HEK293 (cell line): ENCODE results near the gene EXOSC5.

Source experiments
- BCL6B ChIP-seq: fragments of 450-650 bp; formaldehyde crosslinking; IDR thresholded peaks from 2 replicates; pipeline ENCODE4 v1.5.1; 2017; ENCODE audit warnings: missing biosample characterization, missing genetic modification characterization
- FEZF1 ChIP-seq: fragments of 450-650 bp; formaldehyde crosslinking; IDR thresholded peaks from 2 replicates; pipeline ENCODE4 v1.5.1; 2016; ENCODE audit warnings: missing biosample characterization, missing genetic modification characterization
- IKZF3 ChIP-seq: fragments of 450-650 bp; IDR thresholded peaks from 2 replicates; pipeline ENCODE4 v1.5.0; 2018; ENCODE audit warnings: missing biosample characterization, mild to moderate bottlenecking, missing genetic modification characterization, moderate library complexity
- INSM2 ChIP-seq: fragments of 450-650 bp; formaldehyde crosslinking; IDR thresholded peaks from 2 replicates; pipeline ENCODE4 v1.5.1; 2016; ENCODE audit warnings: missing biosample characterization, missing genetic modification characterization
- KLF16 ChIP-seq: fragments of 450-650 bp; formaldehyde crosslinking; IDR thresholded peaks from 2 replicates; pipeline ENCODE4 v1.5.1; 2017; ENCODE audit warnings: missing biosample characterization, missing genetic modification characterization
- KLF17 ChIP-seq: fragments of 450-650 bp; formaldehyde crosslinking; IDR thresholded peaks from 2 replicates; pipeline ENCODE4 v1.5.1; 2016; ENCODE audit warnings: missing biosample characterization, missing genetic modification characterization
- KLF7 ChIP-seq: fragments of 450-650 bp; formaldehyde crosslinking; IDR thresholded peaks from 2 replicates; pipeline ENCODE4 v1.5.1; 2016; ENCODE audit warnings: missing biosample characterization, missing genetic modification characterization, borderline replicate concordance
- KLF9 ChIP-seq: fragments of 450-650 bp; formaldehyde crosslinking; IDR thresholded peaks from 2 replicates; pipeline ENCODE4 v1.5.1; 2016; ENCODE audit warnings: missing biosample characterization, missing genetic modification characterization, low read depth
- MYNN ChIP-seq: fragments of 450-650 bp; formaldehyde crosslinking; IDR thresholded peaks from 2 replicates; pipeline ENCODE4 v1.5.1; 2016; ENCODE audit warnings: missing biosample characterization, missing genetic modification characterization, borderline replicate concordance
- SCRT2 ChIP-seq: fragments of 450-650 bp; formaldehyde crosslinking; IDR thresholded peaks from 2 replicates; pipeline ENCODE4 v1.5.1; 2016; ENCODE audit warnings: missing biosample characterization, missing genetic modification characterization
- SP2 ChIP-seq: fragments of 450-650 bp; formaldehyde crosslinking; IDR thresholded peaks from 2 replicates; pipeline ENCODE4 v1.5.1; 2016; ENCODE audit warnings: missing biosample characterization, missing genetic modification characterization
- SP3 ChIP-seq: fragments of 450-650 bp; formaldehyde crosslinking; IDR thresholded peaks from 2 replicates; pipeline ENCODE4 v1.5.1; 2016; ENCODE audit warnings: missing biosample characterization, missing genetic modification characterization
- SP7 ChIP-seq: fragments of 450-650 bp; formaldehyde crosslinking; IDR thresholded peaks from 2 replicates; pipeline ENCODE4 v1.5.1; 2016; ENCODE audit warnings: missing biosample characterization, missing genetic modification characterization
- ZBTB21 ChIP-seq: fragments of 450-650 bp; formaldehyde crosslinking; IDR thresholded peaks from 2 replicates; pipeline ENCODE4 v1.5.1; 2017; ENCODE audit warnings: missing biosample characterization, missing genetic modification characterization
- ZBTB48 ChIP-seq: fragments of 450-650 bp; formaldehyde crosslinking; IDR thresholded peaks from 2 replicates; pipeline ENCODE4 v1.5.1; 2016; ENCODE audit warnings: missing biosample characterization, missing genetic modification characterization
- ZBTB6 ChIP-seq: fragments of 450-650 bp; formaldehyde crosslinking; IDR thresholded peaks from 2 replicates; pipeline ENCODE4 v1.5.1; 2017; ENCODE audit warnings: missing biosample characterization, missing genetic modification characterization
- ZFP69B ChIP-seq: fragments of 450-650 bp; formaldehyde crosslinking; IDR thresholded peaks from 2 replicates; pipeline ENCODE4 v1.5.1; 2016; ENCODE audit warnings: missing biosample characterization, missing genetic modification characterization
- ZNF16 ChIP-seq: fragments of 450-650 bp; formaldehyde crosslinking; IDR thresholded peaks from 2 replicates; pipeline ENCODE4 v1.5.1; 2016; ENCODE audit warnings: low read depth, missing biosample characterization, missing genetic modification characterization
- ZNF184 ChIP-seq: fragments of 450-650 bp; IDR thresholded peaks from 2 replicates; pipeline ENCODE4 v1.5.1; 2018; ENCODE audit warnings: missing biosample characterization, mild to moderate bottlenecking, missing genetic modification characterization
- ZNF223 ChIP-seq: fragments of 450-650 bp; formaldehyde crosslinking; IDR thresholded peaks from 2 replicates; pipeline ENCODE4 v1.5.1; 2016; ENCODE audit warnings: missing biosample characterization, missing genetic modification characterization
- ZNF311 ChIP-seq: fragments of 450-650 bp; formaldehyde crosslinking; IDR thresholded peaks from 2 replicates; pipeline ENCODE4 v1.5.1; 2017; ENCODE audit warnings: missing biosample characterization, missing genetic modification characterization, borderline replicate concordance
- ZNF335 ChIP-seq: fragments of 450-650 bp; formaldehyde crosslinking; conservative IDR thresholded peaks from 2 replicates; pipeline ENCODE4 v1.5.1; 2016; ENCODE audit warnings: missing biosample characterization, missing genetic modification characterization
- ZNF354C ChIP-seq: fragments of 450-650 bp; formaldehyde crosslinking; IDR thresholded peaks from 2 replicates; pipeline ENCODE4 v1.5.1; 2016; ENCODE audit warnings: missing biosample characterization, missing genetic modification characterization, low read depth, borderline replicate concordance
- ZNF514 ChIP-seq: fragments of 450-650 bp; formaldehyde crosslinking; IDR thresholded peaks from 2 replicates; pipeline ENCODE4 v1.5.1; 2016; ENCODE audit warnings: missing biosample characterization, missing genetic modification characterization
- ZNF518A ChIP-seq: fragments of 450-650 bp; formaldehyde crosslinking; conservative IDR thresholded peaks from 2 replicates; pipeline ENCODE4 v1.5.1; 2016; ENCODE audit warnings: low read depth, missing biosample characterization, missing genetic modification characterization
- ZNF549 ChIP-seq: fragments of 450-650 bp; IDR thresholded peaks from 2 replicates; pipeline ENCODE4 v1.5.1; 2018; ENCODE audit warnings: missing biosample characterization, missing genetic modification characterization, mild to moderate bottlenecking, inconsistent platforms, moderate library complexity
- ZNF558 ChIP-seq: fragments of 450-650 bp; formaldehyde crosslinking; IDR thresholded peaks from 2 replicates; pipeline ENCODE4 v1.5.1; 2016; ENCODE audit warnings: missing biosample characterization, missing genetic modification characterization
- ZNF600 ChIP-seq: fragments of 450-650 bp; formaldehyde crosslinking; IDR thresholded peaks from 2 replicates; pipeline ENCODE4 v1.5.1; 2016; ENCODE audit warnings: missing biosample characterization, missing genetic modification characterization
- ZNF621 ChIP-seq: fragments of 450-650 bp; formaldehyde crosslinking; IDR thresholded peaks from 2 replicates; pipeline ENCODE4 v1.5.1; 2017; ENCODE audit warnings: missing biosample characterization, missing genetic modification characterization
- ZNF623 ChIP-seq: fragments of 450-650 bp; formaldehyde crosslinking; IDR thresholded peaks from 2 replicates; pipeline ENCODE4 v1.5.1; 2016; ENCODE audit warnings: missing biosample characterization, missing genetic modification characterization
- ZNF830 ChIP-seq: fragments of 450-650 bp; IDR thresholded peaks from 2 replicates; pipeline ENCODE4 v1.5.0; 2018; ENCODE audit warnings: missing biosample characterization, missing genetic modification characterization, low read depth, mild to moderate bottlenecking, moderate library complexity

Gene EXOSC5

GRCh38 chr19:41426952-41427646, 29.9 kb upstream of the EXOSC5 start, which contains the start of gene B3GNT8 (continued):
- 0 out of 2 replicates have a peak, but pooled peaks have one; percentile 5 for TF ChIP-seq KLF17 (tag by site-specific recombination)
- TF ChIP-seq KLF16 (tag by site-specific recombination), result no peak
- no peak for TF ChIP-seq ZBTB6 (tag by site-specific recombination)
- no peak for TF ChIP-seq SCRT2 (tag by site-specific recombination)
- 0 out of 2 replicates have a peak, but pooled peaks have one; percentile 7 for TF ChIP-seq SP7 (tag by site-specific recombination)
- TF ChIP-seq ZNF518A (tag by site-specific recombination), result no peak
- no peak for TF ChIP-seq FEZF1 (tag by site-specific recombination)
- TF ChIP-seq INSM2 (tag by site-specific recombination), result no peak
- no peak for TF ChIP-seq ZNF354C (tag by site-specific recombination)
- TF ChIP-seq ZNF184 (tag by site-specific recombination), result no peak
- TF ChIP-seq ZBTB48, result peak; percentile 91
- TF ChIP-seq MYNN (tag by site-specific recombination), result no peak
- TF ChIP-seq ZNF549 (tag by site-specific recombination), result no peak
- TF ChIP-seq KLF9 (tag by site-specific recombination), result peak; percentile 61
- no peak for TF ChIP-seq ZNF514 (tag by site-specific recombination)
- no peak; the same call in 1 of the 2 replicates for TF ChIP-seq ZNF16
- peak; percentile 58 for TF ChIP-seq ZNF600 (tag by site-specific recombination)
- peak; percentile 84 for TF ChIP-seq ZNF335 (tag by site-specific recombination)
- TF ChIP-seq ZNF311 (tag by site-specific recombination), result no peak
- no peak for TF ChIP-seq BCL6B (tag by site-specific recombination)
- peak; percentile 51 for TF ChIP-seq IKZF3 (tag by site-specific recombination)
- no peak for TF ChIP-seq ZNF558 (tag by site-specific recombination)
- peak; percentile 78; the same call in 1 of the 2 replicates for TF ChIP-seq ZFP69B (tag by site-specific recombination)
- no peak for TF ChIP-seq ZNF830 (tag by site-specific recombination)
- peak; percentile 66 for TF ChIP-seq SP3
- peak; percentile 59 for TF ChIP-seq SP2 (tag by site-specific recombination)
- no peak for TF ChIP-seq ZNF223 (tag by site-specific recombination)
- no peak for TF ChIP-seq ZBTB21 (tag by site-specific recombination)
- TF ChIP-seq KLF7 (tag by site-specific recombination), result 0 out of 2 replicates have a peak, but pooled peaks have one; percentile 38
- TF ChIP-seq ZNF623 (tag by site-specific recombination), result no peak
- TF ChIP-seq ZNF621 (tag by site-specific recombination), result no peak
